ENCODE data around the gene KMT2E.

GRCh38 chr7:104983076-104983577 is 30.9 kb upstream of the KMT2E start:
- TF ChIP-seq CTCF (IDR thresholded peaks at IDR 0.05) (no peak), POLR2A (IDR thresholded peaks at IDR 0.05) (no peak), POLR2AphosphoS5 (IDR thresholded peaks at IDR 0.05) (no peak)

All from prostate gland (tissue), 2 donors.